H1 (cell line): ENCODE results near the gene SLC12A4. TPM values are rescaled to one million over a fixed set of nuclear protein-coding genes. Genes with fewer than 3 reads are reported as not detected.

Experiments used
- CTCF ChIA-PET: fragments of 300-600 bp; sonication (Branson Sonifier 250); formaldehyde crosslinking; loops from one replicate; lab custom pipeline; 2021; ENCODE audit not compliant: partially characterized antibody; lab: Charles Lee
- POLR2A ChIA-PET: fragments of 300-600 bp; sonication (Branson Sonifier 250); formaldehyde crosslinking; loops from one replicate; lab custom pipeline; 2021; ENCODE audit warnings: inconsistent platforms; ENCODE audit not compliant: partially characterized antibody; lab: Charles Lee
- DNase-seq, 2 experiments: peaks; one replicate each; pipeline versions ENCODE4 v3.0.0 to v3.0.0-alpha.2; 2010 to 2022; ENCODE audit warnings: low spot score in 2 of 2, low read depth in 1 of 2, mixed read lengths in 1 of 2
- FAIRE-seq: peaks from 2 replicates; lab custom pipeline; 2011; peaks lifted over from hg19 to GRCh38; lab: Jason Lieb, UNC
- H2AFZ ChIP-seq: 2 replicates; pipeline ENCODE4 v1.8.1; 2012; ENCODE audit warnings: low read length, inconsistent platforms
- H2AK5ac ChIP-seq: 2 replicates; pipeline ENCODE4 v1.6.1; 2013; ENCODE audit warnings: low read depth, low read length
- H2BK120ac ChIP-seq: replicated peaks from 2 replicates; pipeline ENCODE3; 2013; ENCODE audit warnings: low read depth, low read length, inconsistent platforms
- H2BK12ac ChIP-seq: 2 replicates; pipeline ENCODE4 v1.6.1; 2013; ENCODE audit warnings: low read depth, low read length
- H2BK15ac ChIP-seq: 2 replicates; pipeline ENCODE4 v1.6.1; 2013; ENCODE audit warnings: low read length
- H2BK20ac ChIP-seq: 2 replicates; pipeline ENCODE4 v1.6.1; 2013; ENCODE audit warnings: low read length
- H2BK5ac ChIP-seq: 2 replicates; pipeline ENCODE4 v1.6.1; 2013; ENCODE audit warnings: low read depth, low read length
- H3K14ac ChIP-seq: 2 replicates; pipeline ENCODE4 v1.6.1; 2013; ENCODE audit warnings: inconsistent platforms; ENCODE audit not compliant: insufficient read length
- H3K18ac ChIP-seq: 2 replicates; pipeline ENCODE4 v1.6.1; 2013; ENCODE audit warnings: low read length; ENCODE audit errors: extremely low read depth
- H3K23ac ChIP-seq: 2 replicates; pipeline ENCODE4 v1.6.1; 2013; ENCODE audit warnings: inconsistent platforms; ENCODE audit not compliant: insufficient read length
- H3K23me2 ChIP-seq: 2 replicates; pipeline ENCODE4 v1.6.1; 2013; ENCODE audit warnings: low read depth, low read length
- H3K27ac ChIP-seq: 2 replicates; pipeline ENCODE4 v1.6.1; 2011; ENCODE audit warnings: low read depth, low read length, inconsistent platforms
- H3K27me3 ChIP-seq, 4 experiments: replicated peaks in 1 of 4; 1 replicate in 1 of 4; 2 replicates in 3 of 4; pipeline versions ENCODE4 v1.6.1 to v1.8.1; 2011 to 2013; ENCODE audit warnings: low read length in 3 of 4, mild to moderate bottlenecking in 3 of 4, inconsistent platforms in 2 of 4, mixed read lengths in 2 of 4, moderate library complexity in 1 of 4; ENCODE audit not compliant: control insufficient read depth in 3 of 4, insufficient read depth in 3 of 4; ENCODE audit errors: extremely low read depth in 1 of 4
- H3K36me3 ChIP-seq, 4 experiments: 2 replicates each; pipeline versions ENCODE4 v1.6.1 to v1.8.1; 2011 to 2013; ENCODE audit warnings: mild to moderate bottlenecking in 4 of 4, low read length in 3 of 4, moderate library complexity in 2 of 4, control low read depth in 1 of 4, inconsistent platforms in 1 of 4; ENCODE audit not compliant: insufficient read depth in 4 of 4, control insufficient read depth in 2 of 4
- H3K4ac ChIP-seq: replicated peaks from 2 replicates; pipeline ENCODE3; 2013; ENCODE audit warnings: low read length, low read depth, mixed read lengths, inconsistent platforms; ENCODE audit not compliant: insufficient read length
- H3K4me1 ChIP-seq, 4 experiments: replicated peaks in 1 of 4; 1 replicate in 1 of 4; 2 replicates in 3 of 4; pipeline versions ENCODE4 v1.6.1 to v1.8.1; 2011 to 2013; ENCODE audit warnings: low read length in 3 of 4, inconsistent platforms in 2 of 4, mixed read lengths in 1 of 4; ENCODE audit not compliant: insufficient read depth in 4 of 4, control insufficient read depth in 3 of 4
- H3K4me2 ChIP-seq, 2 experiments: 2 replicates each; pipeline versions ENCODE4 v1.6.1 to v1.8.1; 2011 to 2013; ENCODE audit warnings: low read depth in 2 of 2, low read length in 2 of 2, control low read depth in 1 of 2, inconsistent platforms in 1 of 2, mild to moderate bottlenecking in 1 of 2; ENCODE audit not compliant: insufficient read depth in 1 of 2
- H3K4me3 ChIP-seq, 4 experiments: fragments of 200-600, 300-600 bp in 1 of 4; sonication (generic), shearing (Covaris generic), sonication (Bioruptor Twin) in 1 of 4; 2 replicates each; pipeline versions ENCODE4 v1.5.1 to v1.8.1; 2011 to 2016; ENCODE audit warnings: low read length in 4 of 4, low read depth in 3 of 4, control low read depth in 2 of 4, inconsistent platforms in 2 of 4, mild to moderate bottlenecking in 2 of 4, mixed read lengths in 1 of 4, moderate library complexity in 1 of 4; ENCODE audit not compliant: insufficient read depth in 2 of 4; ENCODE audit errors: extremely low read depth in 1 of 4
- H3K56ac ChIP-seq: replicated peaks from 2 replicates; pipeline ENCODE3; 2013; ENCODE audit warnings: low read depth, mild to moderate bottlenecking, mixed read lengths, low read length, inconsistent platforms; ENCODE audit not compliant: insufficient read length
- H3K79me1 ChIP-seq: 2 replicates; pipeline ENCODE4 v1.6.1; 2013; ENCODE audit warnings: low read depth, low read length, control low read depth
- H3K79me2 ChIP-seq, 2 experiments: 2 replicates each; pipeline versions ENCODE4 v1.6.1 to v1.8.1; 2012 to 2013; ENCODE audit warnings: low read length in 2 of 2, mild to moderate bottlenecking in 2 of 2, inconsistent platforms in 1 of 2; ENCODE audit not compliant: insufficient read depth in 2 of 2, control insufficient read depth in 1 of 2
- H3K9ac ChIP-seq, 4 experiments: replicated peaks in 1 of 4; 1 replicate in 1 of 4; 2 replicates in 3 of 4; pipeline versions ENCODE4 v1.6.1 to v1.8.1; 2011 to 2013; ENCODE audit warnings: low read depth in 3 of 4, low read length in 3 of 4, control low read depth in 2 of 4, mild to moderate bottlenecking in 2 of 4, moderate library complexity in 2 of 4, inconsistent platforms in 1 of 4; ENCODE audit errors: extremely low read depth in 1 of 4
- H3K9me3 ChIP-seq, 2 experiments: 2 replicates each; pipeline versions ENCODE4 v1.6.1 to v1.8.1; 2012 to 2013; ENCODE audit warnings: mild to moderate bottlenecking in 2 of 2, moderate library complexity in 2 of 2, control low read depth in 1 of 2, inconsistent platforms in 1 of 2, low read depth in 1 of 2, low read length in 1 of 2, mixed read lengths in 1 of 2; ENCODE audit not compliant: insufficient read depth in 2 of 2
- H4K20me1 ChIP-seq, 2 experiments: replicated peaks in 1 of 2; 2 replicates each; pipeline versions ENCODE3 to v1.8.1; 2011 to 2013; ENCODE audit warnings: inconsistent platforms in 2 of 2, low read length in 2 of 2, mild to moderate bottlenecking in 1 of 2; ENCODE audit not compliant: insufficient read depth in 2 of 2, control insufficient read depth in 1 of 2
- H4K5ac ChIP-seq: 2 replicates; pipeline ENCODE4 v1.6.1; 2013; ENCODE audit warnings: low read length, low read depth, mixed read lengths, inconsistent platforms; ENCODE audit not compliant: insufficient read length
- H4K8ac ChIP-seq: 2 replicates; pipeline ENCODE4 v1.8.0; 2013; ENCODE audit warnings: mild to moderate bottlenecking, moderate library complexity, low read length, inconsistent platforms; ENCODE audit not compliant: insufficient read depth; ENCODE audit errors: extremely low read depth
- H4K91ac ChIP-seq: replicated peaks from 2 replicates; pipeline ENCODE3; 2013; ENCODE audit warnings: low read length, mixed read lengths, inconsistent platforms; ENCODE audit not compliant: insufficient read length
- CHD1 ChIP-seq: IDR thresholded peaks from 2 replicates; pipeline ENCODE4 v1.6.1; 2012; ENCODE audit warnings: low read depth, low read length, improper control_type of control experiment
- E2F6 ChIP-seq: IDR thresholded peaks from 2 replicates; pipeline ENCODE4 v1.6.1; 2012; ENCODE audit warnings: inconsistent platforms
- JUN ChIP-seq: IDR thresholded peaks from 2 replicates; pipeline ENCODE4 v1.6.1; 2011; ENCODE audit warnings: low read depth, mild to moderate bottlenecking, improper control_type of control experiment, low read length
- SIRT6 ChIP-seq: IDR thresholded peaks from one replicate; pipeline ENCODE4 v1.7.1; 2012; ENCODE audit warnings: low read length, inconsistent platforms
- SP1 ChIP-seq: IDR thresholded peaks from 2 replicates; pipeline ENCODE4 v1.6.1; 2011; ENCODE audit warnings: low read depth, low read length
- SP4 ChIP-seq: IDR thresholded peaks from 2 replicates; pipeline ENCODE4 v1.6.1; 2012; ENCODE audit warnings: low read length, inconsistent platforms
- WGBS, 2 experiments: shearing (Covaris generic) in 1 of 2; methylation state at CpG; one replicate each; pipeline versions ENCODE4 v1.1.6 to v1.1.7; 2013 to 2015; ENCODE audit warnings: low lambda C conversion rate in 2 of 2, mixed read lengths in 2 of 2, inconsistent platforms in 1 of 2, low coverage in 1 of 2, missing lambda C conversion rate in 1 of 2; ENCODE audit not compliant: insufficient replicate concordance in 2 of 2, insufficient coverage in 1 of 2, insufficient read length in 1 of 2; ENCODE audit errors: extremely low coverage in 1 of 2, missing lambda C conversion rate in 1 of 2; 5-methylcytosine and 5-hydroxymethylcytosine counted together
- polyA plus RNA-seq, 7 experiments: library from polyadenylated mRNA; depleted of rRNA in 3 of 7; stranded (reverse) in 5 of 7; unstranded in 2 of 7; fragments of >200 nt in 5 of 7; fragments of 200-250 nt in 2 of 7; gene quantifications; 1 replicate in 5 of 7; 2 replicates in 1 of 7; 4 replicates in 1 of 7; pipeline versions ENCODE4 v1.2.1 to v1.2.3, GENCODE V29; 2011 to 2013; ENCODE audit warnings: missing spikeins in 2 of 7, mixed read lengths in 2 of 7
- total RNA-seq: library from RNA; stranded (reverse); fragmentation: NEBNext Ultra II Directional; extraction: Animal tissue kit (Norgen Biotek cat#: 25700); gene quantifications from 2 replicates; pipeline ENCODE4 v1.2.1, GENCODE V29; 2021

The SLC12A4 gene
- total and polyA plus RNA-seq, 2 of the 8 experiments (the other 6 are each of a cell fraction or from before 2014, with no cell fraction given), result 41.3 to 49.3 TPM

DNA sequence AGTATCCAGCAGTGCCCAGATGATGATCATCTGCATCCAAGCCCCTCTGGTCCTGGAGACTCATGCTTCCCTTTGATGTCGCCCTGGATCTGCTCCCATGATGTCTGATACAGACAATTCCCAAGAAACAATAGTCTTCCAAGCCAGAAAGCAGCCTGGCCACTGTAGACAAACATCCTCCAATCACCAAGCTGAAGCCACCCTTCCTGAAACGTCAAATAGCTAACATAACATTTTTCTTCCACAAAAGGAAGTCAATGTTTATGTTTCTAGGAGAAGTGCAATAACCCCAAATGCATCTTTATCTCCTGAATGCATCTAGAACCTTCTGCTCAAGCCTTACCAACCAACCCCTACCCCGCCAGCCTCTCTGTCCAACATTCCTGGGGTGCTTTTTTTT lies 32.0 kb upstream of the SLC12A4 start:
- Histone ChIP-seq H4K91ac (no peak overlapping the region), H2AK5ac (no peak overlapping the region), H2BK15ac (no peak overlapping the region), H3K14ac (no peak overlapping the region), H3K9ac (no peak overlapping the region), H4K20me1 (no peaks in the 10 kb centered on the region), H3K9me3 (no peaks in the 10 kb centered on the region), H4K8ac (no peak overlapping the region), H2AFZ (no peak overlapping the region), H3K18ac (no peak overlapping the region), H2BK120ac (no peak overlapping the region), H2BK20ac (no peak overlapping the region), H3K4me1 (no peaks in the 10 kb centered on the region), H3K27me3 (no peaks in the 10 kb centered on the region), H3K79me1 (no peaks in the 10 kb centered on the region; the same call in 1 of the 2 replicates), H4K5ac (no peak overlapping the region), H3K36me3 (no peaks in the 10 kb centered on the region), H3K4me2 (no peak overlapping the region), H3K4me3 (no peak overlapping the region), H3K27ac (no peak overlapping the region), H3K23ac (no peak overlapping the region), H3K4ac (no peak overlapping the region), H3K79me2 (no peaks in the 10 kb centered on the region), H3K56ac (no peak overlapping the region), H2BK5ac (no peak overlapping the region), H3K23me2 (no peaks in the 10 kb centered on the region), H2BK12ac (no peak overlapping the region)
- TF ChIP-seq CHD1, result no peak
- TF ChIP-seq SP4, result no peak
- no peak for TF ChIP-seq JUN
- no peak for TF ChIP-seq SIRT6
- TF ChIP-seq SP1, result no peak
- TF ChIP-seq E2F6, result no peak
- 84% methylated on average over 3 of the region's 3 CpGs; no CpG with 5 or more reads in 1 of the 2 experiments for WGBS, 2 experiments
- ChIA-PET CTCF (interaction anchor here (2.0 kb wide), 1 partner anchor 19 kb away, joined by 9 read pairs; the partner anchor contains the start of gene DPEP3), POLR2A (interaction anchor here (4.5 kb wide), 1 partner anchor 22 kb away, joined by 23 read pairs; the partner anchor contains the start of genes DDX28 and DUS2)
- FAIRE-seq (no peak), DNase-seq (no peak)
